Chondrocyte (in vitro differentiated cells): ENCODE measurements around the gene RFX8. TPM values are rescaled to one million over a fixed set of nuclear protein-coding genes. Genes with fewer than 3 reads are reported as not detected.
A peak's percentile ranks its signal among the peaks of the same experiment; 100 is the strongest.

Source experiments
- DNase-seq: peaks from one replicate; pipeline ENCODE4 v3.0.0; 2021; ENCODE audit warnings: mixed read lengths, low spot score
- H3K27ac Mint-ChIP-seq: one replicate; pipeline ENCODE4 v1.8.0; 2021; ENCODE audit warnings: mild to moderate bottlenecking, moderate library complexity, mixed read lengths; ENCODE audit not compliant: unreplicated experiment
- H3K27me3 Mint-ChIP-seq: 2 replicates; pipeline ENCODE4 v1.8.0; 2021; ENCODE audit warnings: low read depth, mixed read lengths
- H3K36me3 Mint-ChIP-seq: 2 replicates; pipeline ENCODE4 v1.8.0; 2021; ENCODE audit warnings: low read depth, mixed read lengths
- H3K4me1 Mint-ChIP-seq: 2 replicates; pipeline ENCODE4 v1.8.0; 2021; ENCODE audit warnings: low read depth, mild to moderate bottlenecking, mixed read lengths
- H3K4me3 Mint-ChIP-seq: one replicate; pipeline ENCODE4 v1.8.0; 2021; ENCODE audit warnings: mild to moderate bottlenecking, moderate library complexity, mixed read lengths; ENCODE audit not compliant: unreplicated experiment
- H3K9me3 Mint-ChIP-seq: 2 replicates; pipeline ENCODE4 v1.8.0; 2021; ENCODE audit warnings: low read depth, mixed read lengths
- CTCF ChIP-seq: fragments of 200-600 bp; sonication (generic); IDR thresholded peaks from 2 replicates; pipeline ENCODE4 v1.5.0; 2021; ENCODE audit warnings: antibody characterized with exemption, mild to moderate bottlenecking, moderate library complexity
- total RNA-seq: library from RNA; stranded (reverse); gene quantifications from 3 replicates; pipeline ENCODE4 v1.2.1, GENCODE V29; 2021

The RFX8 gene
- total RNA-seq, 1 donor from 2014 or later = not detected

DNA sequence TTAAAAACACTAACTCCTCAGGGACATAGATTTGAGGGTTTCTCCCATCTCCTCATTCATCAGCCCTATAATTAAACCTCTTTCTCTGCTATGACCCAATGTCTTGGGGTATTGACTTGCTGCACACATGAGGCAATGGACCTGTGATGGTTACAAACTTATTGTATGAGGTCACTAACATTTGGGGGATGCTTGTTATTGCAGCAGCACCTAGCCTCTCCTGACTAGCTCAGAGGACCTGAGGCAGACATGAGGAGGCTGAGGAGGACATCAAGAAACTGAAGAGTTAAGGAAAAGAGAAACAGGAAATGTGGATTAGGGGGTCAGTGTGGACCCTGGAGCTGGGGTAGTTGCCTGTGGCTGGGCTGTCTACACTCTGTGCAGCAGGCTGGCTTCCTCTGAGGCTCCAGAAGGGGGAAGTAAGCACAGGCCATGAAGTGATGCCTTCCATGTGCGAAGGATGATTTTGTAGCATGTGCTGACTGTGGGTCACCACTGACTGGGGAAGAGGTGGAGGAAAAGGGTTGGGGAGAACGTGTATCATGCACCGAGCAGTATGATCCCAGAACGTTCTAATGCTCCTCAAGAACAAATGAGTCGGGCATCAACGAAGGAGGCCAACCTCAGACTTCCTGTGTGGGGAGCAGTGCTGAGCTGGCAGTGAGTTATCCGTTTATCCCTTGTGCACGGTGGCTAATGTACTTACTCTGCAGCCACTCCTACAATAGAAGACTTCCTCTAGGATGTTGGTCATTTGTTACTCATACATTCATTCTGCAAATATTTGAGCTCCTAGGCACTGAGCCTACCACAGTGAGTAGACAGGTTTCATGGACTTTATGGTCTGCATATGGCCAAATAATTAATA lies 42.1 kb upstream of the RFX8 start:
- Mint-ChIP-seq H3K4me1 (peaks cover 26% of the 10 kb centered on the region), H3K9me3 (peaks cover 4% of the 10 kb centered on the region), H3K27me3 (no peaks in the 10 kb centered on the region), H3K27ac (peak overlapping the region; percentile 60), H3K4me3 (no peak overlapping the region), H3K36me3 (no peaks in the 10 kb centered on the region)
- no peak for TF ChIP-seq CTCF
- DNase-seq = no peak

DNA sequence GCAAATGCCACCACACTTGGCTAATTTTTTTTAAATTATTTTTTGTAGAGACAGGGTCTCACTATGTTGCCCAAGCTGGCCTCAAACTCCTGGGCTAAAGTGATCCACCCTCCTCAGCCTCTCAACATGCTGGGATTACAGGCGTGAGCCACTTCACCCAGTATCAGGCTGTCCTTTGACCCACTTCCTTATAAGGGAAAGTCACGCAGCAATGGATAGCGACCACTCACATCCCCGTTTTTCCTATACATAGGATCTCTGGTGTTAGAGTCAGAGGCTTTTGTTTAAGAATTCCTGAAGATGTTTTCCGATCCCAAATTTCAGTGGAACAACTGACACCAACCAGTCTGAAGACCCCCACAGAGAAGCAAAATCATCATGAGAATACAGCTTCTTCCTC lies 41.4 kb upstream of the RFX8 start:
- no peak for TF ChIP-seq CTCF
- Mint-ChIP-seq H3K27ac (no peak overlapping the region), H3K9me3 (peaks cover 4% of the 10 kb centered on the region)

GRCh38 chr2:101515477-101515876 lies 40.6 kb upstream of the RFX8 start:
- DNase-seq = no peak
- Mint-ChIP-seq H3K27me3 (no peaks in the 10 kb centered on the region), H3K4me3 (no peak overlapping the region), H3K9me3 (peaks cover 4% of the 10 kb centered on the region), H3K4me1 (peaks cover 25% of the 10 kb centered on the region), H3K36me3 (no peaks in the 10 kb centered on the region), H3K27ac (no peak overlapping the region)
- TF ChIP-seq CTCF = no peak

More for the DNA sequence above, 41.4 kb upstream of the RFX8 start:
- DNase-seq = no peak
- no peaks in the 10 kb centered on the region for H3K36me3 Mint-ChIP-seq
- peaks cover 26% of the 10 kb centered on the region for H3K4me1 Mint-ChIP-seq
- no peak overlapping the region for H3K4me3 Mint-ChIP-seq
- no peaks in the 10 kb centered on the region for H3K27me3 Mint-ChIP-seq

- Mint-ChIP-seq H3K36me3 (no peaks in the 10 kb centered on the region), H3K27me3 (peaks cover 2% of the 10 kb centered on the region), H3K9me3 (peaks cover 4% of the 10 kb centered on the region), H3K4me1 (peaks cover 18% of the 10 kb centered on the region), H3K4me3 (no peak overlapping the region), H3K27ac (no peak overlapping the region)
- no peak for TF ChIP-seq CTCF
- no peak for DNase-seq
Observed at GRCh38 chr2:101512993-101513392, 38.1 kb upstream of the RFX8 start.

DNA sequence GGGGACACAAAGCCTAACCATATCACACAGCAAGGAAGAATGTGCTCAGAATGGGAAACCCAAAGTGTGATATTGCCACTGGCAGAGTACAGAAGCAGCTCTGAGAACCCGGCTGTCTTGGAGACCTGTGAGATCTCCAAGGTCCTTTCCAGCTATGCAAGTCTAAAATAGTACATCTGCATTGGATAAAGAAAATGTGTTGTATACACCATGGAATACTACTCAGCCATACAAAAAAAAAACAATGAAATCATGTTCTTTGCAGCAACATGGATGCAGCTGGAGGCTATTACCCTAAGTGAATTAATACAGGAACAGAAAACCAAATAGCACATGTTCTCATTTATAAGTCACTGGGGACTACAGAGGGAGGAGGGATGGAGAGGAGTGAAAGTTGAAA lies 36.5 kb upstream of the RFX8 start:
- Mint-ChIP-seq H3K4me1 (peaks cover 8% of the 10 kb centered on the region), H3K36me3 (no peaks in the 10 kb centered on the region), H3K27ac (no peak overlapping the region), H3K27me3 (peaks cover 2% of the 10 kb centered on the region), H3K4me3 (no peak overlapping the region), H3K9me3 (no peaks in the 10 kb centered on the region)
- DNase-seq = no peak
- no peak for TF ChIP-seq CTCF
